A172 (cell line): ENCODE data around the gene C2CD4C. TPM values are rescaled to one million over a fixed set of nuclear protein-coding genes. Genes with fewer than 3 reads are reported as not detected.
"Not testable (repeated sequence)": the region's sequence is repeated elsewhere in the genome, so short reads cannot be mapped to it uniquely, and the experiment has no call there.

Experiments
- DNase-seq: peaks from one replicate; pipeline ENCODE4 v3.0.0-alpha.2; 2015; ENCODE audit warnings: low spot score
- total RNA-seq: library from RNA; depleted of rRNA; stranded (reverse); fragments of >200 nt; shearing (Covaris generic); gene quantifications from 2 replicates; pipeline ENCODE4 v1.2.3, GENCODE V29; 2014; rRNA removed

C2CD4C gene
- total RNA-seq, result 8.8 and 12.2 TPM in 2 replicates

GRCh38 chr19:408902-409515 is at the start of gene C2CD4C:
Gene C2CD4C (minus strand): TSS chr19:409147. CDS start chr19:408361, 786 bp downstream.
- DNase-seq, result no peak

GRCh38 chr19:458091-459042 is 49.4 kb upstream of the C2CD4C start:
- DNase-seq, result no peak

- no peak for DNase-seq
These were observed 48.7 kb upstream of the C2CD4C start for GRCh38 chr19:457636-458035.

GRCh38 chr19:456547-457110 is 47.7 kb upstream of the C2CD4C start:
- DNase-seq, result no peak

- DNase-seq, result no peak
These were observed 47.1 kb upstream of the C2CD4C start for GRCh38 chr19:455851-456546.

GRCh38 chr19:455031-455705 is 46.2 kb upstream of the C2CD4C start:
- DNase-seq, result no peak

GRCh38 chr19:453606-454005 is 44.7 kb upstream of the C2CD4C start:
- no peak for DNase-seq

GRCh38 chr19:452829-453228 is 43.9 kb upstream of the C2CD4C start:
- DNase-seq, result no peak

GRCh38 chr19:450912-451481 is 42.0 kb upstream of the C2CD4C start:
- DNase-seq, result not testable (repeated sequence)

GRCh38 chr19:449916-450315 is 41.0 kb upstream of the C2CD4C start:
- DNase-seq, result no peak

- no peak for DNase-seq
These were observed 39.0 kb upstream of the C2CD4C start for GRCh38 chr19:447816-448560.

GRCh38 chr19:447064-447426 is 38.1 kb upstream of the C2CD4C start:
- no peak for DNase-seq

GRCh38 chr19:444677-445210 is 35.8 kb upstream of the C2CD4C start:
- DNase-seq, result no peak

- DNase-seq, result no peak
These were observed 34.1 kb upstream of the C2CD4C start for GRCh38 chr19:443005-443404.

- no peak for DNase-seq
These were observed 33.1 kb upstream of the C2CD4C start for GRCh38 chr19:442085-442484.

GRCh38 chr19:441213-441836 is 32.4 kb upstream of the C2CD4C start:
- no peak for DNase-seq

- no peak for DNase-seq
These were observed 31.7 kb upstream of the C2CD4C start for GRCh38 chr19:440391-441212.

- no peak for DNase-seq
These were observed 30.4 kb upstream of the C2CD4C start for GRCh38 chr19:439167-439900.
